Spleen (tissue), 7 donors: ENCODE data around the gene PRDM16.

ENCODE experiments used
- CTCF ChIP-seq, 11 experiments: fragments of 200-600 bp in 7 of 11; fragments of 450-650 bp in 4 of 11; sonication (generic) in 4 of 11; IDR thresholded peaks in 8 of 11; conservative IDR thresholded peaks in 3 of 11; 1 replicate in 7 of 11; 2 replicates in 4 of 11; pipeline versions ENCODE4 v1.4.0 to v1.8.0; 2016 to 2021; ENCODE audit warnings: antibody characterized with exemption in 11 of 11, inconsistent platforms in 4 of 11, mild to moderate bottlenecking in 1 of 11
- POLR2A ChIP-seq, 3 donors: fragments of 450-650 bp; IDR thresholded peaks; one replicate each; pipeline ENCODE4 v1.5.1; 2017; ENCODE audit warnings: antibody characterized with exemption in 3 of 3, mild to moderate bottlenecking in 1 of 3
- POLR2AphosphoS5 ChIP-seq, 3 donors: sonication (generic); formaldehyde crosslinking; IDR thresholded peaks; one replicate each; pipeline ENCODE4 v1.5.1; 2017; ENCODE audit warnings: antibody characterized with exemption in 3 of 3
- donor health status: DM: no; HTN: no; CAD: no; lungs with moderate emphysema.
- donor health status: DM: no; HTN: no; CAD: no.
- donor health status: DM: no; HTN: no; CAD: no.

- TF ChIP-seq CTCF (IDR thresholded peaks at IDR 0.05 in 8 of 11, conservative IDR thresholded peaks at IDR 0.05 in 3 of 11) = no peak
- TF ChIP-seq POLR2A (IDR thresholded peaks at IDR 0.05) = no peak
- TF ChIP-seq POLR2AphosphoS5 (IDR thresholded peaks at IDR 0.05) = no peak
Observed at GRCh38 chr1:3215198-3216014, 146.4 kb downstream of the PRDM16 start.
